OCI-LY1 (cell line): ENCODE data around the gene TSHZ3.

Experiments
- H2AFZ ChIP-seq: fragments of 200-600 bp; sonication (generic), shearing (Covaris generic); 2 replicates; pipeline ENCODE4 v1.6.0; 2014; ENCODE audit warnings: antibody characterized with exemption, mild to moderate bottlenecking, low read length
- H3F3A ChIP-seq: fragments of 200-600 bp; sonication (generic), shearing (Covaris generic); 2 replicates; pipeline ENCODE4 v1.6.0; 2014; ENCODE audit warnings: mild to moderate bottlenecking, antibody characterized with exemption, low read length, moderate library complexity; ENCODE audit not compliant: insufficient read depth
- H3K27ac ChIP-seq: fragments of 200-600 bp; sonication (generic); 2 replicates; pipeline ENCODE4 v1.5.1; 2014; ENCODE audit warnings: low read length, mixed run types, mild to moderate bottlenecking, low read depth; ENCODE audit not compliant: poor library complexity, severe bottlenecking
- H3K27me3 ChIP-seq: fragments of 200-600 bp; sonication (generic); 2 replicates; pipeline ENCODE4 v1.6.0; 2014; ENCODE audit warnings: antibody characterized with exemption, mild to moderate bottlenecking, low read length, moderate library complexity; ENCODE audit not compliant: insufficient read depth
- H3K36me3 ChIP-seq: fragments of 200-600 bp; sonication (generic); 2 replicates; pipeline ENCODE4 v1.6.1; 2014; ENCODE audit warnings: mild to moderate bottlenecking, antibody characterized with exemption, low read length, moderate library complexity, mixed read lengths; ENCODE audit not compliant: insufficient read depth
- H3K4me1 ChIP-seq: fragments of 200-600 bp; sonication (generic); 2 replicates; pipeline ENCODE4 v1.5.1; 2014; ENCODE audit warnings: mild to moderate bottlenecking, low read length, moderate library complexity; ENCODE audit not compliant: insufficient read depth, severe bottlenecking
- H3K4me2 ChIP-seq: fragments of 200-600 bp; sonication (generic), shearing (Covaris generic); 2 replicates; pipeline ENCODE4 v1.6.1; 2014; ENCODE audit warnings: low read length
- H3K4me3 ChIP-seq: fragments of 200-600 bp; sonication (generic); 2 replicates; pipeline ENCODE4 v1.5.1; 2014; ENCODE audit warnings: low read length, low read depth, mild to moderate bottlenecking, mixed read lengths; ENCODE audit not compliant: poor library complexity, severe bottlenecking
- H3K79me2 ChIP-seq: fragments of 200-600 bp; shearing (Covaris generic); 2 replicates; pipeline ENCODE4 v1.6.1; 2016; ENCODE audit warnings: mixed run types, low read length, mixed read lengths; ENCODE audit not compliant: insufficient read depth
- H3K9ac ChIP-seq: fragments of 200-600 bp; sonication (generic), shearing (Covaris generic); 2 replicates; pipeline ENCODE4 v1.6.1; 2014; ENCODE audit warnings: mild to moderate bottlenecking, low read length, mixed read lengths
- H3K9me2 ChIP-seq: fragments of 200-600 bp; sonication (generic), shearing (Covaris generic); 2 replicates; pipeline ENCODE4 v1.6.1; 2014; ENCODE audit warnings: low read depth, mild to moderate bottlenecking, low read length, mixed read lengths
- H3K9me3 ChIP-seq: fragments of 200-600 bp; shearing (Covaris generic); 2 replicates; pipeline ENCODE4 v1.6.1; 2014; ENCODE audit warnings: low read length, mixed read lengths
- H4K20me1 ChIP-seq: fragments of 200-600 bp; sonication (generic), shearing (Covaris generic); 2 replicates; pipeline ENCODE4 v1.6.0; 2016; ENCODE audit warnings: mild to moderate bottlenecking, low read length; ENCODE audit not compliant: insufficient read depth
- CTCF ChIP-seq: fragments of 200-600 bp; sonication (generic), shearing (Covaris generic); IDR thresholded peaks from 2 replicates; pipeline ENCODE4 v1.5.1; 2017; ENCODE audit warnings: mild to moderate bottlenecking, antibody characterized with exemption, low read length, moderate library complexity, mixed read lengths
- EZH2 ChIP-seq: fragments of 200-600 bp; sonication (generic), shearing (Covaris generic); IDR thresholded peaks from 2 replicates; pipeline ENCODE4 v1.8.0; 2017; ENCODE audit warnings: borderline replicate concordance, mixed run types, mild to moderate bottlenecking, antibody characterized with exemption, low read length, moderate library complexity, mixed read lengths

TSHZ3 gene

GRCh38 chr19:31350693-31351055 is 1.4 kb upstream of the TSHZ3 start:
- H3K9me3 ChIP-seq: no peaks in the 10 kb centered on the region
- no peak overlapping the region for H3K27ac ChIP-seq
- H3K36me3 ChIP-seq: no peaks in the 10 kb centered on the region
- H2AFZ ChIP-seq: no peak overlapping the region
- H3K27me3 ChIP-seq: no peaks in the 10 kb centered on the region
- H3K4me3 ChIP-seq: no peak overlapping the region
- no peak overlapping the region for H3K9ac ChIP-seq
- no peaks in the 10 kb centered on the region for H3K4me1 ChIP-seq
- no peaks in the 10 kb centered on the region for H4K20me1 ChIP-seq
- H3K9me2 ChIP-seq: no peaks in the 10 kb centered on the region
- H3K4me2 ChIP-seq: no peak overlapping the region
- no peak for TF ChIP-seq CTCF
- TF ChIP-seq EZH2: no peak
- H3K79me2 ChIP-seq: no peaks in the 10 kb centered on the region
- no peaks in the 10 kb centered on the region for H3F3A ChIP-seq

GRCh38 chr19:31350033-31350692 is 927 bp upstream of the TSHZ3 start:
- Histone ChIP-seq H3K4me3 (no peak overlapping the region), H3K36me3 (no peaks in the 10 kb centered on the region), H3F3A (no peaks in the 10 kb centered on the region), H4K20me1 (no peaks in the 10 kb centered on the region), H2AFZ (no peak overlapping the region), H3K9me2 (no peaks in the 10 kb centered on the region), H3K79me2 (no peaks in the 10 kb centered on the region), H3K27me3 (no peaks in the 10 kb centered on the region), H3K9ac (no peak overlapping the region), H3K4me2 (no peak overlapping the region), H3K27ac (no peak overlapping the region), H3K9me3 (no peaks in the 10 kb centered on the region), H3K4me1 (no peaks in the 10 kb centered on the region)
- TF ChIP-seq EZH2: no peak
- no peak for TF ChIP-seq CTCF

GRCh38 chr19:31348481-31349159 is 616 bp downstream of the TSHZ3 start:
- Histone ChIP-seq H3K9ac (no peak overlapping the region), H3K9me2 (no peaks in the 10 kb centered on the region), H3K27ac (no peak overlapping the region), H3K4me2 (no peak overlapping the region), H4K20me1 (no peaks in the 10 kb centered on the region), H3K9me3 (no peaks in the 10 kb centered on the region), H3F3A (no peaks in the 10 kb centered on the region), H3K4me1 (no peaks in the 10 kb centered on the region), H3K27me3 (no peaks in the 10 kb centered on the region), H2AFZ (no peak overlapping the region), H3K79me2 (no peaks in the 10 kb centered on the region), H3K36me3 (no peaks in the 10 kb centered on the region), H3K4me3 (no peak overlapping the region)
- TF ChIP-seq EZH2 (no peak), CTCF (no peak)
